GM12872 (cell line): ENCODE data around the gene SCNN1A.

Experiments used
- TF ChIP-seq, protein P1 (sequence below): IDR thresholded peaks from 3 replicates; pipeline ENCODE4 v1.5.1; 2011; ENCODE audit warnings: low read depth, mild to moderate bottlenecking, low read length, moderate library complexity; ENCODE audit not compliant: insufficient read depth

Gene SCNN1A

DNA sequence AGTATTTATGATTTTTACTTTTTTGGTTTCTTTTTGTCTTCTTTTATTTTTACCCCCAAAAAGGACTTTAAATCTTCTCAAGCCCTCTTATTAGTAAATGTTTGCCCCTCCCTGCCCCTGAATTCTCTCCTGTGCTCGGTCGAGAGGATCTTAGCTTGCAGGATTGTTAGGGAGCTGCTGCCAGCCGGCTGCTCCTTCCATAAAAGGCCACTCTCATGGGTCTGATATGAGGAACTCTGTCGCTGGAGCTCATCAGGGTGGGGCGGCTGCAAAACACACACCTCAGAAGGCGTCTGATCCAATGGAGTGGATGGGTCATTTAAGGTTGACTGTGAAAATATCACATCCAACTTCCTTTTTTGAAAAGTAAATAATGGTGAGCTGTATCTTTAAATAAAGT lies 17.1 kb upstream of the SCNN1A start:
- TF ChIP-seq, protein P1, sequence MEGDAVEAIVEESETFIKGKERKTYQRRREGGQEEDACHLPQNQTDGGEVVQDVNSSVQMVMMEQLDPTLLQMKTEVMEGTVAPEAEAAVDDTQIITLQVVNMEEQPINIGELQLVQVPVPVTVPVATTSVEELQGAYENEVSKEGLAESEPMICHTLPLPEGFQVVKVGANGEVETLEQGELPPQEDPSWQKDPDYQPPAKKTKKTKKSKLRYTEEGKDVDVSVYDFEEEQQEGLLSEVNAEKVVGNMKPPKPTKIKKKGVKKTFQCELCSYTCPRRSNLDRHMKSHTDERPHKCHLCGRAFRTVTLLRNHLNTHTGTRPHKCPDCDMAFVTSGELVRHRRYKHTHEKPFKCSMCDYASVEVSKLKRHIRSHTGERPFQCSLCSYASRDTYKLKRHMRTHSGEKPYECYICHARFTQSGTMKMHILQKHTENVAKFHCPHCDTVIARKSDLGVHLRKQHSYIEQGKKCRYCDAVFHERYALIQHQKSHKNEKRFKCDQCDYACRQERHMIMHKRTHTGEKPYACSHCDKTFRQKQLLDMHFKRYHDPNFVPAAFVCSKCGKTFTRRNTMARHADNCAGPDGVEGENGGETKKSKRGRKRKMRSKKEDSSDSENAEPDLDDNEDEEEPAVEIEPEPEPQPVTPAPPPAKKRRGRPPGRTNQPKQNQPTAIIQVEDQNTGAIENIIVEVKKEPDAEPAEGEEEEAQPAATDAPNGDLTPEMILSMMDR: no peak

DNA sequence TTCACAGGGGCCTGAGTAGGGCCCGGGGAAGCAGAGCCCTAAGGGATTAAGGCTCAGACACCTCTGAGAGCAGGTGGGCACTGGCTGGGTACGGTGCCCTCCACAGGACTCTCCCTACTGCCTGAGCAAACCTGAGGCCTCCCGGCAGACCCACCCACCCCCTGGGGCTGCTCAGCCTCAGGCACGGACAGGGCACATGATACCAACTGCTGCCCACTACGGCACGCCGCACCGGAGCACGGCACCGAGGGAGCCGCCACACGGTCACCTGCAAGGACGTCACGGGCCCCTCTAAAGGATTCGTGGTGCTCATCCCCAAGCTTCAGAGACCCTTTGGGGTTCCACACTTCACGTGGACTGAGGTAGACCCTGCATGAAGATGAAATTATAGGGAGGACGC lies 15.7 kb upstream of the SCNN1A start:
- TF ChIP-seq, protein P1: no peak

DNA sequence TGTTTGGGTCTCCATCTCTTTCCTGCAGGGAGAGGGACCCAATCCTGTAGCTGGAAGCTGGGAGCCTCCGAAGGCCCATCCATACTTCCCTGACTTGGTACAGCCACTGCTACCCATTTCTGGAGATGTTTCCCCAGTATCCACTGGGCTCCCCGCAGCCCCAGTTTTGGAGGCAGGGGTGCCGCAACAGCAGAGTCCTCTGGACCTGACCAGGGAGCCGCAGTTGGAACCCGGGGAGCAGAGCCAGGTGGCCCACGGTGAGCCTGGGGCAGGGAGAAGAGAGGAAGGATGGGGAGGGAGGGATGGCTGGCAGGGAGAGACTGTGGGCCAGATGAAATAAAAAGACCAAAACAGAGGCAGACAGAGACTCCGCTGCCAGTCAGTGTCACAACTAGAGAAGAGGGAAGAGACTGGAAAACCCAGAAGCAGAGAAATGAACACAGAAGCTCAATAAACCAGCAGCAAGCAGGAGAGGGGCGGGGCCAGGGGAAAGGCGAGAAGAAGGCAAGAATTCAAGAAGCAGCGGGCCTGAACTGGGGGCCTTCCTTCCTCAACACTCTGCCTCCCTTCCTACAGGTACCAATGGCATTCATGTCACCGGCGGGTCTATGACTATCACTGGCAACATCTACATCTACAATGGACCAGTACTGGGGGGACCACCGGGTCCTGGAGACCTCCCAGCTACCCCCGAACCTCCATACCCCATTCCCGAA lies 14.9 kb upstream of the SCNN1A start:
- TF ChIP-seq, protein P1: no peak

DNA sequence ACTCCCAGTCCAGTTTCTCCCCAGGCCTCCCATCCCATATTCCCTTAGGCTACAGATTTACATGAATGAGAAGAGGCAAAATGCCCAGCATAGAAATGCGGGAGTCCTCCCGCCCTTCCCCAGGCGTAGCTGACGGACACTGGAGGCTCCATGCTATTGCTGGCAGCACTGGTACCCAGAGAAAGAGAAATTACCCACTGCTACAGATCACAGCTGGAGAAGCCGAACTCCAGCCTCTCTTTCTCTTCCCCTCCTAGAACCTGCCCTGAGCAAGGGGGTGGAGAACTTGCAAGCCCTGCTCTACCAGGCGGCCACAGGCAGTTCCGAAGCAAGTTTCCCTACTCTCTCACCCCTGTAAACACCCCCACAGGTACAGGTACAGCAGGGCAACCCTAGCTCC lies 12.2 kb upstream of the SCNN1A start:
- TF ChIP-seq, protein P1: no peak

DNA sequence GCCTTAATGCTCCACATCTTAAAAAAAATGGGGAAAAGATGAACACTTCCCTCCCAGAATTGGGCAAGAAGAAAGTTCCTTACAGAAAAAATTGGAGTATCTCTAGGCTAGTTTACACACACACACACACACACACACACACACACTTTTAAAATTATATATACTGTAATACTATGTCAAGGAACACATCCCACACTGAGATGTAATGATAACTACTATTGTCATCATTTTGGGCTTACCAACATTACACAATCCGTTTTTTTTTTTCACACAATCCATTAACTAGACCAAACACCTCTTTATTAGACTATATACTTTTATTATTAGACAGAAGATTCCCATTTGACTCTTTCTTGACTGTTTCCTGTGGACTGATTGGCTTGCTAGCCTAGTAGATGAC lies 11.1 kb upstream of the SCNN1A start:
- TF ChIP-seq, protein P1: no peak

DNA sequence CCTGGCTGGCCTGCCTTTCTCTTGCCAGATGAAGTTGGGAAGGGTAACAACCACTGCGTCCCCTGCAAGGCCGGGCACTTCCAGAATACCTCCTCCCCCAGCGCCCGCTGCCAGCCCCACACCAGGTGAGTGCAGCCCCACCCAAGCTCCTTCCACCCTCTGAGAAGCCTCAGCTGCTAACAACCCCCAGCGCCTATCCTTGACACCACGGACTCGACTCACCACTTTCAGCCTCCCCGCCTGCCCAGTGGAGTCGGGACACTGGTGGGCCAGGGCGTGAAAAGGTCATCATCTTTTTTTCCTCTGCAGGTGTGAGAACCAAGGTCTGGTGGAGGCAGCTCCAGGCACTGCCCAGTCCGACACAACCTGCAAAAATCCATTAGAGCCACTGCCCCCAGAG lies 10.7 kb upstream of the SCNN1A start:
- TF ChIP-seq, protein P1: no peak

DNA sequence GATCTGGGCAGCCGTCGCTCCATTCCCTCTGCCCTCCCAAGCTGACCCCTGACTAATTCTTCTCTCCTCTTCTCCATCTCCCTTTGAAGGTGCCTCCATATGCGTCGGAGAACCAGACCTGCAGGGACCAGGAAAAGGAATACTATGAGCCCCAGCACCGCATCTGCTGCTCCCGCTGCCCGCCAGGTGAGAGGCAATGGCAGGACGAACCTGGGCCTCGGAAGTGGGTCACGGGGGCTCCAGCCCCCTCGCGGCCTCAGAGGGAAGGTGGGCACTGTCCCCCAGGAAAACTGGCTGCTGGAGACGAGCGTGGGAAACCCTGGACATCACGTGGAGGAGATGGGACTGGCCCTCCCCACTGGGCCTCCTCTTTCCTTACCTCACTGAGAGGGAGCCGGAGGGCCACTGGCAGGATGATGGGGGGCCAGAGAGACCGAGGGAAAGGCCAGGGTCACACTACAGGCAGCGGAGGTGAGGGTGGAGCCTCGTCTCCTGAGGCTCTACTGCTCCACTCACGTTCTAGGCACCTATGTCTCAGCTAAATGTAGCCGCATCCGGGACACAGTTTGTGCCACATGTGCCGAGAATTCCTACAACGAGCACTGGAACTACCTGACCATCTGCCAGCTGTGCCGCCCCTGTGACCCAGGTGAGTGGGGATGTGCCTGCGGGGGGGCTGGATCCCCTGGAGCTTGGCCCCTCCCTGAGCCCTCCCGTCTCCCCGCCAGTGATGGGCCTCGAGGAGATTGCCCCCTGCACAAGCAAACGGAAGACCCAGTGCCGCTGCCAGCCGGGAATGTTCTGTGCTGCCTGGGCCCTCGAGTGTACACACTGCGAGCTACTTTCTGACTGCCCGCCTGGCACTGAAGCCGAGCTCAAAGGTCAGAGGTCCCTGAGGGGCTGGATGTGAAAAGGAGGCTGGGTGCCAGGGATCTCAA lies 9.4 kb upstream of the SCNN1A start:
- TF ChIP-seq, protein P1: no peak
